NCI-H69 (cell line): ENCODE results near the gene HEXB.
"Not testable (repeated sequence)": the region's sequence is repeated elsewhere in the genome, so short reads cannot be mapped to it uniquely, and the experiment has no call there.

Experiments used
- DNase-seq: peaks from one replicate; lab custom pipeline; 2025; lab: John Stamatoyannopoulos, UW

Gene HEXB

DNA sequence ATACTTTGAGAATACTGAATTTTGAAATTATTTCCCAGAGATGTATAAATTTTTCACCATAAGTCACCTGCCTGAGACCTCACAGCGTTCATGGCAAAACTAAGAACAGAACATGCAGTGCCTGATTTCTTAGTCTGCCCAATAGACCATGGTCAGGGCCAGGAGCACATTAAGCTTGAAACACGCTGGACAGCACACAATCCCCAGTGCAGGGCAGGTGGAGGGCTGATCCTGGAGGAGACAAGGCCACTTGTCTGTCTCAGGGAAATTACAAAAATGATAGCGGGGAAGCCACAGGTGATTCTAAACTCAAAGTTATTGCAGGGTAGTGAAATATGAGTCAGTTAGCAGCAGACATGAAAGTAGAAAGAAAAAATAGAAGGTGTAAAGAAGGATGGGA is 25.9 kb upstream of the HEXB start:
- no peak for DNase-seq

DNA sequence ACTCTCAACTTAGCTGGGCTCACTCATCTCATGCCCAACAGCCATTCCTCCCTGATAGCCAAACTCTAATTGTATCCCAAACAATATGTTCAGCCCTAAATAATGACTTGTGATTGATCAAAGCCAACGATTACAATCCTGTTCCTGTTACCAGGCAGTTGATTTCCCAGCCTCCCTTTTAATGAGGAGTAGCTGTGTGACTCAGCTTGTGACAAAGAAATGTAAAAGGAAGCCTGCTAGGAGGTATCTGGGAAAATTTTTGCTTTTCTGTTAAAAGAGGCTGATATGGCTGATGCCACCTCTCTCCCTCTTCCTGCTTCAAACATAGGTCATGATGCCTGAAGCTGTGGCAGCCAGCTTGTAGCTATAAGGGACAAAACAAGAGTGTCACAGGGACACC is 24.9 kb upstream of the HEXB start:
- no peak for DNase-seq

DNA sequence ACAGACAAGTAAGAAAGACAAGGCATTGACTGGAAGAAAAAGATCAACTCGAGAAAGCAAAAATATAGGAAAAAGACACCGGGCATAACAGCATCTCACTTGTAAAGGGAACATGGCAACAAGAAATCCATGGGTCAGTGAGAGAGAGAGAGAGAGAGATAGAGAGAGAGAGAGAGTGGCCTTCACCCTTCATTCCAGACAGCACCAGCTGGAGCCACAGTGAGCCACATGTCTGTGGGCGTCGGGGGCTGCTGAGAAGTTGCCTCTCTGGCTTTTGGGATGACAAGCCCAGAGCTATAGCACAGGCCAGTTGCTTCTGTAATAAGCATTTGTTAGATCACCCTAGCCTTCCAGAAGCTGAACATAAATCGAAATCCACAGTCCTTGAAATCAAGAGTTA is 24.2 kb upstream of the HEXB start:
- no peak for DNase-seq

DNA sequence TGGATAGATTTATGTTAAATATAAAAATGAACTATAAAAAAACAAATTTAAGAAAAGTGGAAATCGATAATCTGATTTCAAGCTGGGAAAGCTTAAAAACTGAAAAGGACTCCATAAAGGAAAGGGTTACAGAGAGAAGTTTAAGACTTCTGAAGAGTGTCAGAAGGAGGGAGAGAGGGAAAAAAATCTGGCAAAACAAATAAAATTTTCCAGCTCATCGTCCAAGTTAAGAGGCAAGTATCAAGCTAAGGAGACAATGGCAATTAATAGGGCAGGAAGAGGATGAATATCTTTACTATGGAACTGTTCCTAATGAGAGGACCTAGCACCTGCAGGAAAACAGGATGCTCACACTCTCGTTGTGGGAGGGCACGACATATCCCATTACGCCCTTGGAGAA is 20.5 kb upstream of the HEXB start:
- peak; percentile 74 for DNase-seq

DNA sequence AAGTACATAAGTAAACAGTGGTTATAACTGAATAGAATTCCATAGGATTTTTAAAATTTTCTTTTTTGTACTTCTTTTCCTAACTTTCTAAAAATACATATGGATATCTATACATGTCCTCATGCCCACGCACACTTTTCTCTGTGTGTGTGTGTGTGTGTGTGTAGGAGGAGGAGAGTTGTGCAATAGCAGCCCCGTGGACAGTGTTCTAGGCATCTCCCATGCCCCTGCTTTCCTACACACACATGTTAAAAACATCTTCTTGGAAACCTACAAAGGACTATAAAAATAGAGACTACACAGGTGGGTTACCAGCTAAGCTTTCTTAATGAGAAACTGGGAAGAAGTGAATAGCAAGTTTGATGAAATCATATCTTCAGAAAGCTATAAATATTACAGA is 19.8 kb upstream of the HEXB start:
- peak; percentile 81 for DNase-seq

DNA sequence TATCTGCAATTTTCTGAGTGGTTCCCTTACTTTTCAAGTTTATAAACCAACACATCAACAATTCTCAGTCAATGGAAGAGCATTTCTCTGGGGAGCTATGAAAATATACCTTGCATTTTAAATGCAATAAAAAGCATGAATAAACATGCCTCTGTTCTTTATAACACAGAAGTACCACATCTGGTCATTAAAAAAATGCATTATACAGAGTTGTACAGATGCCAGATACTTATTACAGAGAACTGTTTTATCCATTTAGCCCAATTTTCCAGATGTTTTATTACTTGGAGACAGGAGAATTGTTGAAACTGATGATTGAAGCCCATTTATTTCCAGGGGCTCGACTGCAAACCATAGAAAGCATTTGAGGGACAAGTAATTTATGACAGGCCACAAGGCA is 19.2 kb upstream of the HEXB start:
- DNase-seq, result no peak

DNA sequence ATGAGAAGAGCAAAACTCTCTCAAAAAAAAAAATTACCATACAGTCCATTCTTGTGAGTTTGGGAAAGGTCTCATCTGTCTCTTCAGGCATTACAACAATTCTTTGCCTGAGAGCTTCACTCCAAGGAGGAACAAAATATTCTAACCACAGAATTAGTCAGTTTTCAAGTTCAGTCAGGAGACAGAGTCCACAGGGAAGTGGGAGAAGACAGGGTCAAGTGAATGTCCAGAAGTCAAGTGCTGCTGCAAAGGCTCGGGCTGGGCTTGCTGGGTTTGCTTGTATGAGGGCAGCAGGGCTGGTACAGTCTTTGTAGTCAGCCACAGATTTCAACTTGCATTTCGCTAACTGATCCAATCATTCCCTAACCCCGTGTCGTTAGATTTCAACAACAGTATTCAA is 17.6 kb upstream of the HEXB start:
- DNase-seq, result peak; percentile 29

DNA sequence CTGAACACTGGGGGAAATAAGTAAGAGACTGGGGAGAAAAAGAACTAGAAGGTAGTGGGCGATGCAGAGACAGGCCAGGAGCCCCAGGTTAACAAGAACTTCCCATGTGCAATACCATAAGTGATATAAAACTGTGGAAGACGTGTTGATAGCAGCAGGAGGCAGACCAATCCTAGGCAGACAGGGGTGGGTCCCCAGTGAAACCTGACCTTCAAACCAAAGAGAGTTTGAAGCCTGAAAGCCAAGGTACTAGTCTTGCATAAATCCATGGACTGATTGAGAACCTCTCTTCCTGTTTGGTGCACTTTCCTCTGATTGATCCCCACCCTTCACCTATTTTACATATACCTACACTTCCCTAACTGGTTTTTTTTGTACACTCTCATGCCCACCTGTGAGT is 15.2 kb upstream of the HEXB start:
- no peak for DNase-seq

DNA sequence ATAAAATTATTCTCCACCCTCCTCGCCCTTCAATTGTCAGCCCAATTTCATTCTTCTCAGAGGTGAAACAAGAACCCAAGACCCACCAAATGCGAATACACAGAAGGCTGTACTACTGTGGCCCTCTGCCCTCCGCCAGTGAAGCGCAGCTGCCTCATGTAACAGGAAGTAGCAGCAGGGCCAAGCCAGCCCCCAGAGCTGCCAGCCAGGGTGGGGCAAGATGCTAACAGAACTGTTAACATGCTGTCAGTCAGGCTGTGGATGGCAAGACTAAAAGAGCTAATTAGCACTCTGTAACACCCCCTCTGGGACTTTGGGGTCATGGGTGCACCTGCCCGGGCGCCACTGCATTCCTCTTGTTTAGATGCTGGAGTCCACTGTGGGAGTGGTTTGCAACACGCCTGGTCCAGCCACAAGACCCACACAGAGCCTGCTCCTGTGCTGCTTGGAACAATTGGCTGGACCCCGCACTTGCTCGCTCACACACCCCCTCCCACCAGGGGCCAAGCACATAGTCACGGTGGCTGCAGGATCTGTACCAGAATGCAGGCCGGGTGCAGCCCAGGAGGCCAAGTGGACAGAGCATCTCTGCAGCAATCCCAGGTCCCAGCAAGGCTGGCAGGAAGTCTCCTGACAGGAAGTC is 14.5 kb upstream of the HEXB start:
- DNase-seq, result no peak

DNA sequence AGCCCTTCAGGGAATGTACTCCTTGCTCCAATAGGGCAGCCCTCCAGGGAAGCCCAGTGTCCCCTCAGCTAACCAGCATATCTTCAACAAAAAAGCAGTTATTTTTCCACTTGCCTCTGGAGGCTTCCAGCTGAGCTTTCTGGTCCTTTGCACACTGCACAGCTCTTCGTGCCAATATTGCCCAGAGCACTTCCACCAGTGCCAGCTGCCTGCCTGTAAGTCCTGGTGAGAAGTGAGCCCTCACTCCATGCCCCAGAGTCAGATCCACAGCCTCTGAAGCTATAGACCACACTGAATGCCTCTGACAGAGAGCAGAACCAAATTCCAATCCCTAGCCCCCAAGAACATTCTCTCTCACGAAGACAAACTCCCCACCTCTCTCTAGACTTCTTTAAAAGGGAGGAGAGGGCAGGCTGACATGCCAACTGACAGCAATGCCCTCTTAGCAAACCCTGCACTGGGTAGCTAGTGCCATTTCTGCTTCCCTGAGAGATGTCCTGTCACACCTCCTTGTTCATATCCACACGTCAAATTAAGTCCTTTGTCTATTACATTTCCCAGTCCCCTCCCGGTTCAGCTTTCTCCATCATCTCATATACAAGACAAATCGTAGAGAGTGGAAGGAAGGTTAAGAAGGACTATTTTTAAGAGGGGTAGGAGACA is 12.7 kb upstream of the HEXB start:
- peak; percentile 70 for DNase-seq

DNA sequence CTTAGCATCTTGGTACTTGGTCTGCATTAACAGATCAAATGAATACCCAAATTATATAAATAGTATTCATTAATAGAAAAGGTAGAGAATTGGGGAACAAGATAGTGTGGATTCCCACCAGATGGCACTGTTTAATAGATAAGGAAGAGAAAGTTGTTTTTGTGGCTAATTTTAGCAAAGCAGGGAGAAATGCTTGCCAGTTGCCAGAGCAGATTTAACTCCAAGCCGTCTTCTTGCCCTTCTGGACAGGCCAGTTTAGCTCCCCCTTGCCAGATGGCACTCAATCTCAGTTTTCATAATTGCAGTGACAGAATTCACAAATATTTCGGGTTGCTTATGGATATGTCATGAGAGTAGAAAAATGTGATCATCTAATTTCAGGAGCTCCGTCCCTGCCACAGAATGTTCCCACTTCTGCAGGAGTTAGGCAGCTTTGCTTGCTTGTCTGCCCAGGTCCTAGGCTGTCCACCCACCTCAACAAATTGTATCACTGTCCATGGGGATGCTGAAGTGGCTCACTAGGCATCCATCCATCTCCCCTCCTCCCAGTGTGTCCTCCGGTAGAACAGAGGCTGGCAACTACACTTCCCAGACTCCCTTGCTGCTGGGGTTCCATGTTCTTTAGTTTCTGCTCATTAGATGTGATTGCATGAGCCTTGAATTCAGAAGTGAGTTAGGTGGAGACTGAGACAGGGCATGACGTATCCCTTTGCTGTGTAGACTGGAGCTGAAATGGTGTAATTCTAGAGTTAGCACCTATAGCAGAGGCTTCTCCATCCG is 11.8 kb upstream of the HEXB start:
- peak; percentile 72 for DNase-seq

DNA sequence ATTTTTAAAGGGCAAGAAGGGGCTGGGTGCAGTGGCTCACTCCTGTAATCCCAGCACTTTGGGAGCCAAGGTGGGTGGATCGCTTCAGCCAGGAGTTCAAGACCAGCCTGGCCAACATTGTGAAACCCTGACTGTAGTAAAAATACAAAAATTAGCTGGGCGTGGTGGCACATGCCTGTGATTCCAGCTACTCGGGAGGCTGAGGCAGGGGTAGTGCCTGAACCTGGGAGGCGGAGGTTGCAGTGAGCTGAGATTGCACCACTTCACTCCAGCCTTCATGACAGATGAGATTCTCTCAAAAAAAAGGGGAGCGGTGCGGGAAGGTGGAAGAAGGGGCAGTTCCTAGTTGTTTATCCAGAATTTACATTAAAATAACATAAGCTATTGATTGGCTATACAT is 8.6 kb upstream of the HEXB start:
- DNase-seq, result not testable (repeated sequence)

DNA sequence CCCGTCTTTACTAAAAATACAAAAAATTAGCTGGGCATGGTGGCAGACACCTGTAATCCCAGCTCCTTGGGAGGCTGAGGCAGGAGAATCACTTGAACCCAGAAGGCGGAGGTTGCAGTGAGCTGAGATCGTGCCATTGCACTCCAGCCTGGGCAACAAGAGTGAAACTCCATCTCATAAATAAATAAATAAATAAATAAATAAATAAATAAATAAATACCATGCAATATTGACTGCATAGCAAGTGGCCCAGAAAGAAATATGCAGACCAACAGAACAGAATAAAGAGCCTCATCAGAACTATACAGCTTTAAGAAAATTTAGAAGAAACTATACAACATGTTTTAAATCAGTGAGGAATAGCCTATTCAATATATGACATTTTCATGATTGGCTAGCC is 6.9 kb upstream of the HEXB start:
- DNase-seq, result not testable (repeated sequence)

DNA sequence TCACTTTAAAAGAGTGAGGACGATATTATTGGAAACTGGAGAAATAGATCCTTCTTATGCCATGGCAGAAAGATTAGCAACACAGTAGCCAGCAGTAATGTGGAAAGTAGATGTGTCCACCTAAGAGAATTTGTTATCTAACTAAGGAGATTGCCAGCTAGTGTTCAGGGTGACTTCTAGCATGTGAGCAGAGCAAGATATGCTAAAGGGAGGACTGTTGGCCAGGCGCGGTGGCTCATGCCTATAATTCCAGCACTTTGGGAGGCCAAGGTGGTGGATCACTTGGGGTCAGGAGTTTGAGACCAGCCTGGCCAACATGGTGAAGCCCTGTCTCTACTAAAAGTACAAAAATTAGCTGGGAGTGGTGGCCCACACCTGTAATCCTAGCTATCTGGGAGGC is 5.7 kb upstream of the HEXB start:
- DNase-seq, result not testable (repeated sequence)

DNA sequence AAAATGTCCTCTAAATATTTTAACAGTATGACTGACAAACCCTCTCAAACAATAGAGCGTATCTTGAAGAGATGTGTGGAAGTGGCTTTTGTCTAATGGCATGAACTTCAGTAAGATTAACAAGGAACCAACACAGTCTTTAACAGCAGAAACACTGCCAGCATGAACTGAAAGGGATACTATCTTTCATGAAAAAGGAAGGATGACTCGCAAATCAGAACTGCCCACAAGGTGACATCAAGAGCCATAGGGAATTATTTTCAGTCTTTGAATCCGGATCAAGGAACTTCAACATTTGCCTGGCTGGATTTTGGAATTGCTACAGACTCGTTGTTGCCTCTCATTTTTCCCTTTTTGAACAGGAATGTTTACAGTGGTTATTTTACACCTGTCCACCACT is 5.1 kb upstream of the HEXB start:
- DNase-seq, result peak; percentile 16

DNA sequence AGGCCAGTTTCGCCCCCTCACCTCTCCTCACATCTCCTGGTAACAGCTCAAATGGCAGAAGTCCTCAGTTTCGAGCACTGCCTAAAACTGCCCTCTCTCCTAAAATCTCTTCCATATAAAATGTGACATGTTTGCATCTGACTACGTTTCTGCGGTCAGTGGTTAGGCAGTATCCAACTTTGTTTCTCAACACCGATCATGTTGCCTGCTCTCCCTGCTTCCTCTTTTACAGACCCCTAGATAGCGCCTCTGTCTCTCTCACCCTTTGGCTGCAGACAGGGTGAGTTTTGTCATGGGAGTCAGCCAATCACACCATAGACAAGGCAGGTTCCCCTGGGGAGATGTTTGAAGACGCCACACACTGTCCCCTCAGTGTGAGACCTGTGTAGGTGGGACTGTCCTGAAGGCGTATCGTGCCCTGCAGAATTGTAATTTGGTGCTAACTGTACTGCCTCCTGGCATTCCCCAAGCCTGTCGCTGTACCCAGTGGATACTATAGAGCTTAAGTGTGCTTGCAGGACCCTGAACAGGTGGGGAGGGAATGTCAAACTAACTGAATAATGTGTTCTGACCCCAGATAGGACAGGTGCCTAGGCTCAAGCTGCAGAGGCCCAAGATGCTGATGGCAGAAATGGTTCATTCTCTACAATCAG is 1.1 kb downstream of the HEXB start:
- no peak for DNase-seq

DNA sequence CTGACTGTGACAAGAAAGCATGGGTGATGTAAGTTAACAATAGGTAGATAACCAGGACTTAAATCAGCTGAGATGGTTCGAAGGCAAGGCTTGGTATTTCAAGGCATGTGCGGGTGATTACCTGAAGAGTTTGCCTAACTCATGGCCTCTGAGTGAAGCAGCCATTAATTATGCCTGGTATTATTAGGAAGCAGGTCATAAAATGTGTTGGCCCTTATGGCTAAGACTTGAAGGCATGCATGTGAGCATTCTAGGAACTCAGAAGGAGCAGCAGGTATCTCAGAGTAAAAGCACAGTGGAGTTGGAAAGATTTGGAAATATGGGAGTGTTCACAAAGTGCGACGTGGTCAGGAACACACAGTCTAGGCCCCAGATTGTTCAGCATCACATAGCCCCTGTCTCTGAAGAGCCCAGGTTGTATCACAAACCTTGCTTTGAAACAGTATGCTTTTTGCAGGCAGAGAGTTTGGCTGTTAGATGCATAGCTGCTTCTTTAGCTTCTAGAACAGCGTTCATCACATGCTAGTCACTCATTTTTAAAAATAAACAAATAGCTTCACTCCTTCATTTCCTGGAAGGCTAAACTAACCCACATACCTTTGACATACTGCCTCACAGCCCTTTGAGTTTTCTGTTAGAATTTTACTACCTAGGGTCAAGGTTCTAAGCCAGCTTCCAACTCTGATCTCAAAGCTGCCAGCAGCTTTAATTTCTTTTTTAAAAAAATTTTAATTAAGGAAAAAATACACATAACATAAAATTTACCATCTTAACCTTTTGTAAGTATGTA is 2.1 kb downstream of the HEXB start:
- DNase-seq, result no peak

DNA sequence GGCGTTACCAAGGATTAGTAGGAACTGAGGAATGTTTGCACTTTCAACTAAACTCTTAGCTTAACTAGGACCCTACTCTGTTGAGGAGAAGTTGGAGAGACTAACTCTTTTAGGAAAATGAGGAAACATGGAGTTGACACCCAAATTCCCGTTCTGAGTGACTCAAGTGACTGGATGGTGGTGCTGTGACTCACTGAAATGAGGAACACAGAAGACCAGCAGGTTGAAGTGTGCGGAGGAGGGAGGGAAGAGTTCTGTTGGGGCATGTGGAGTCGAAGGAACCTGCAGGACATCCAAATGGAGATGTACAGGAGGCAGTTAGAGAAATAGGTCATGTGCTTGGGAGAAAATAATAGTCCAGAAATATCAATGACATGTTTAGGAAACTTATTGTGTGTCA is 8.2 kb downstream of the HEXB start:
- no peak for DNase-seq

DNA sequence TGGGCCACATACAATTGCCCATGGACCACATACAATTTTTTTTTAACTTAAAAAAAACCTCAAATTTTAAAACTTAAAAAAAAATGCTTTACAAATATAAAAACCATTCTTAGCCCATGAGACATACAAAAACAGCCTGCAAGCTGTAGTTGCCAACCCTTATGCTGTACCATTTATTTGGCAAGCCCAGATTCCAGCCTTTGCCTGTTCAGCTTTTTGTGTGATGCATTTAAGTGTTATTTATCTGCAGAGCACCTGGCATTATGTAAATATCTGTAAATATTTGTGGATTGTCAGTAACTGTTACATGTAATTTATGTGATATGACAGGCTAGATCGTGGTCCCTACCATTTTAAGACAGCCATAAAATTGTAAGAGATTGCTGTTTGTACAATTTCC is 32.6 kb downstream of the HEXB start:
- peak; percentile 59 for DNase-seq

DNA sequence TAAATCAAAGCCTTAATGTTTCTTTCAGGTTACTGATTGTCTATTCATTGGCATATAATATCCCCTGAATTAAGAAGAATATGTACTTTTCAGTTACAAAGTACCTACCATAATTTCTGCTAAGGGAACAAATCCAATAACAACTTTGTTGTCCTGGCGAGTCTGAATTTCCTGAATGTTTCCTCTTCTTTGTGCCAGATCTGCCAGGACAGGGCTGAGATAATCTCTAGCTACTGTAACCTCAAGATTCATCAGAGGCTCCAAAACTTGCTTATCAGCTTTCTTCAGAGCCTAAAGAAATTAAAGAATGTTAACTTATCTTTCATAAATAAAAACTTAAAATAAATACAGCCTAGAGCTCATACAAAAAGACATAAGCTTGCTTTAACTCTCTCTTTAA is 37.2 kb downstream of the HEXB start:
- no peak for DNase-seq

DNA sequence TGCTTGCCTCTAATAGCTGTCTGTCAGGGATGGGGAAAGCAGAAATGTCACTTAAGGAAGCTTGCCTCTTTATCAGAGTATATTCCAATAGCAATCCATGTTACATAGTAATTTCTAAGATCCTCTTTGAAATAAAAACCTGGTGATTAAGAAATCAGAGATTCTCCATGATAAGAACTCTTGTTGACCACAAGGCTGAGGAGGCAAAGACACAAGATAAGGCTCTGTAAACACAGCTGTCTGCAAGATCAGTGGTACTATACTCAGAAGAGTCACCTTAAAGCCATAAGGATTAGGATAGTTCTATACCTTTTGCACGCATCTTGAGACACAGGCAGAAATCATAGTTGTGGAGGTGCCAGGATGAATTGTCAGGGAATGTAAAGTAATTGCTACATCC is 40.3 kb downstream of the HEXB start:
- no peak for DNase-seq

DNA sequence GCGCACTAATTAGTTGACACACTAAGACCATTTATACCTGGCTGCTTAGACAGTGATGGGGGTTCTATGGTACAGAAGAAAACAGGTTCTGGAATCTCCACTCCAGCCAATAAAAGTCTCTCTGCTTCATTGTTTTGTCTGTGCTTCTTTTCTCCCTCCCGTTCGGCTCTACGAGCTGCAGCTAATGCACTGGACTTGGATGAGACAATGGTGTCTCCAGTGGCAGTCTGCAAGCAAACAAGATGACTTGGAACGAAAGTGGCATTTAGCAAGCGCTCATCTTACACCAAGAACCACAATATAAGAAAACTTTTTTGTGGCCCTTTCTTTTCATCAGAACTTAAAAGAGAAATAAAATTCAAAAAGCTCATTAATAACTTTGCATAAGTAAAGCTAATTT is 51.7 kb downstream of the HEXB start:
- DNase-seq, result no peak
